IPS DF 6.9 (cell line): ENCODE data around the gene MYO18B.

ENCODE experiments used
- DNase-seq: peaks from one replicate; pipeline ENCODE4 v3.0.0-alpha.2; 2013; ENCODE audit warnings: low read depth, low spot score
- H3K27ac ChIP-seq: one replicate; pipeline ENCODE4 v1.5.1; 2013; ENCODE audit warnings: low read length, control low read depth
- H3K27me3 ChIP-seq: 2 replicates; pipeline ENCODE4 v1.6.1; 2013; ENCODE audit warnings: mild to moderate bottlenecking, low read length; ENCODE audit not compliant: control insufficient read depth, insufficient read depth
- H3K36me3 ChIP-seq: 2 replicates; pipeline ENCODE4 v1.6.1; 2013; ENCODE audit warnings: low read length; ENCODE audit not compliant: control insufficient read depth, insufficient read depth
- H3K4me1 ChIP-seq: 2 replicates; pipeline ENCODE4 v1.6.1; 2013; ENCODE audit warnings: low read length; ENCODE audit not compliant: control insufficient read depth, insufficient read depth
- H3K4me3 ChIP-seq: 2 replicates; pipeline ENCODE4 v1.5.1; 2013; ENCODE audit warnings: mild to moderate bottlenecking, low read length
- H3K9me3 ChIP-seq: 2 replicates; pipeline ENCODE4 v1.6.1; 2013; ENCODE audit warnings: low read length, inconsistent platforms; ENCODE audit not compliant: control insufficient read depth, insufficient read depth
- WGBS: extraction: QIAGEN DNeasy Blood & Tissue Kit; methylation state at CpG from one replicate; pipeline ENCODE4 v1.1.7; 2013; ENCODE audit warnings: mixed read lengths, missing lambda C conversion rate; ENCODE audit not compliant: insufficient read length, insufficient coverage; 5-methylcytosine and 5-hydroxymethylcytosine counted together

Gene MYO18B

DNA sequence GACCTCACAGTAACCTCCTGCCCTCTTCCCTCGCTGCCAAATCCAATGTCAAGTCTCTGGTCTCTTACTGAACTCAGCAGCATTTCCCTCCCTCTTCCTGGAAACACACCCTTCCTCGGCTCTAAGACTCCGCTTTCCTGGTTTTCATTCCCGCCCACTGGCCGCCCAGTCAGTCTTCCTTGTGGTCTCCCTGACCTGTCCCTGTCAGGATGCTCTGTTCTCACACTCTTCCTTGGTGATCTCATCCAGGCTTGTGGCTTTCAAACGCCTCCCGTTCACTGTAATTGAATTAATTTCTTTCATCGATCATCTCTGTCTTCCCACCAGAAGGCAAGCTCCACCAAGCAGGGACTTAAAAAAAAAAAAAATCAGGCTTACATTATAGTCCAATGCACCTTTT is 33.5 kb downstream of the MYO18B start:
- no CpG with 5 or more reads among the region's 8 CpGs for WGBS
- H3K36me3 ChIP-seq, result no peaks in the 10 kb centered on the region
- no peak overlapping the region for H3K27ac ChIP-seq
- no peak for DNase-seq
- H3K9me3 ChIP-seq, result no peaks in the 10 kb centered on the region
- no peaks in the 10 kb centered on the region for H3K27me3 ChIP-seq
- H3K4me3 ChIP-seq, result no peak overlapping the region
- H3K4me1 ChIP-seq, result no peaks in the 10 kb centered on the region

DNA sequence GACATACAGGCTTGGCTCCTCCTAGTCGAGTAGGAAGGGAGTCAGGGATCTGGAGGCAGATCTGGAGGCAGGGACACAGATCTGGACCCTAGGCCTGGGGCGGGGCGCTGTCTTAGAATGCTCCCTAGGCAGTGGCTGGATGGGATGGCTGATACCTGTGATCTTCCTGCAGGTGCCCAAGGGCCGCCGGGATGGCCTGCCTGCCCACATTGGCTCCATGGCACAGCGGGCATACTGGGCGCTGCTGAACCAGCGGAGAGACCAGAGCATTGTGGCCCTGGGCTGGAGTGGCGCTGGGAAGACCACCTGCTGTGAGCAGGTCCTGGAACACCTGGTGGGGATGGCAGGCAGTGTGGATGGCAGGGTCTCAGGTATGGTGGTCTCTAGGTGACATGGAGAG is 35.4 kb downstream of the MYO18B start:
- Histone ChIP-seq H3K27ac (no peak overlapping the region), H3K4me1 (no peaks in the 10 kb centered on the region), H3K9me3 (no peaks in the 10 kb centered on the region), H3K27me3 (no peaks in the 10 kb centered on the region), H3K36me3 (no peaks in the 10 kb centered on the region), H3K4me3 (no peak overlapping the region)
- DNase-seq, result no peak
- no CpG with 5 or more reads among the region's 9 CpGs for WGBS

DNA sequence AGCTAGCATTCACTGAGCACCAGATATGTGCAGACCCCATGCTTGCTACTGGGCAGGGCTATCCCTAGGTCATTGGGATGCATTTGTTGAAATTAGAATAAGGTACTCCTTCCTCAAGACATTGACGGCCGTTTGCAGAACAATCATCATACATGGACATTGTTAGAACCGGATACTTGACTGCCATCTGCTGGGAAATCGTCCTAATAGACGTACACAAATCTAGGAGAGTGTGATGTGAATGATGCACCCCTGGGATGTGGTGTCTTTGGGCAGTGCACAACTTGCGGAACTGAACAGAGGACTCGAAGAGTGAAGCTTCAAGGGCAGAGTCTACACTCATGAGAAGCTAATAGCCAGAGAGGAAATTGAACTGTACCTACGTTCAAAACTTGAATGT is 35.9 kb downstream of the MYO18B start:
- no CpG with 5 or more reads among the region's 8 CpGs for WGBS
- H3K27ac ChIP-seq, result no peak overlapping the region
- H3K36me3 ChIP-seq, result no peaks in the 10 kb centered on the region
- no peak overlapping the region for H3K4me3 ChIP-seq
- no peaks in the 10 kb centered on the region for H3K4me1 ChIP-seq
- no peaks in the 10 kb centered on the region for H3K27me3 ChIP-seq
- no peak for DNase-seq
- H3K9me3 ChIP-seq, result no peaks in the 10 kb centered on the region

DNA sequence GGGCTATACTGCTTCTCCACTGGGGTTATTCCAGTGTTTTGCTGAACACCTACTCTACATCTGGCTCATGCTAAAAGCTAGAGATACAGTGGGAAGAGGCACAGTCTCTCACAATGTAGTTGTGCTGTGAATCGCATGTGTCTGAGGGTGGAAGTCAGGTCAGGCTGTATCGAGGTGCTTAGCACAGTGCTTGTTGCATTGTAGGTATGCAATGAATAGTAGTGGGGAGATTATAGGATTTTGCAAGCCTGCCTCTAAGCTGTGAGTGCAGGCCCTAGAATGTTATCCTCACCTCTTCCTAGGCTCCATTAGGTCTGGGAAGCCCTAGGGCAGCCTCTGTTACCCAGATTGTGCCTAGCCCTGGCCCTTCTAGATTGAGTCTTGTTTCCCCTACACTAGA is 37.4 kb downstream of the MYO18B start:
- Histone ChIP-seq H3K36me3 (no peaks in the 10 kb centered on the region), H3K4me3 (no peak overlapping the region), H3K4me1 (no peaks in the 10 kb centered on the region), H3K27ac (no peak overlapping the region), H3K9me3 (no peaks in the 10 kb centered on the region), H3K27me3 (no peaks in the 10 kb centered on the region)
- DNase-seq, result no peak
- WGBS, result no CpG with 5 or more reads among the region's 2 CpGs

DNA sequence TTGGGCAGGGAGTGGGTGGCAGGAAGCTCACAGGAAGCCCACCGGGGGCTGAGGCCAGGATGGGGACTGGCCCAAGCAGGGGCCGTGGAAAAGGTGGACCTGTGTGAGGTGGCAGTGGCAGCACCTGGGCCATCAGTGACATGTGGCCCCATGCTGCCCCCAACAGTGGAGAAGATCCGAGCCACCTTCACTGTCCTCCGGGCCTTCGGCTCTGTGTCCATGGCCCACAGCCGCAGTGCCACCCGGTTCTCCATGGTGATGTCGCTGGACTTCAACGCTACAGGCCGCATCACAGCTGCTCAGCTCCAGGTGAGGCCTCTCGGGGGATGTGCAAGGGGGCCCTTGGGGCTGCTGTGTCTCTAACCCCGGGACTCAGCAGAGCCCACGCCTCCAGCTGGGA is 37.9 kb downstream of the MYO18B start:
- no peak overlapping the region for H3K27ac ChIP-seq

DNA sequence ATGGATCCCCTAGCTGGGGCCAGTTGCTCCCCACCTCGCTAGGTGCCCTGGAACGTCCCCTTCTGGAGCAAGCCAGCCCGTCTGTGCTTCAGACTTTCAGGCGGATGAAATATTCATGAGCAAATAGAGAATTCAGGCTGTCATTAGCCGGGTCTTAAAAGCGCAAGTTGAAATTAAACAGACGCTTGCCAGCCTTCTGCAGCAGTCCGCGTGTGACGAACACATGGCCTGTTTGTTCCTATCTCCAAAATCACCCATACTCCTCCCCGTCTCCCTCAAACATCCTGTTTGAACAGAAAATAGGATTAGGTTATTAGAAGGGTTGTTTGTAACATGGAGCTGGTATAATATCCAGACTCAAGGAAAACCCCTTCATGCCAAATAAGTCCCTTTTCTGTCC is 38.7 kb downstream of the MYO18B start:
- no CpG with 5 or more reads among the region's 11 CpGs for WGBS
- no peak for DNase-seq
- no peaks in the 10 kb centered on the region for H3K27me3 ChIP-seq
- no peak overlapping the region for H3K27ac ChIP-seq
- H3K4me3 ChIP-seq, result no peak overlapping the region
- H3K9me3 ChIP-seq, result no peaks in the 10 kb centered on the region
- no peaks in the 10 kb centered on the region for H3K4me1 ChIP-seq
- no peaks in the 10 kb centered on the region for H3K36me3 ChIP-seq

More for the DNA sequence above, 37.9 kb downstream of the MYO18B start:
- Histone ChIP-seq H3K27me3 (no peaks in the 10 kb centered on the region), H3K4me3 (no peak overlapping the region), H3K4me1 (no peaks in the 10 kb centered on the region), H3K36me3 (no peaks in the 10 kb centered on the region), H3K9me3 (no peaks in the 10 kb centered on the region)
- WGBS, result no CpG with 5 or more reads among the region's 13 CpGs
- DNase-seq, result no peak

DNA sequence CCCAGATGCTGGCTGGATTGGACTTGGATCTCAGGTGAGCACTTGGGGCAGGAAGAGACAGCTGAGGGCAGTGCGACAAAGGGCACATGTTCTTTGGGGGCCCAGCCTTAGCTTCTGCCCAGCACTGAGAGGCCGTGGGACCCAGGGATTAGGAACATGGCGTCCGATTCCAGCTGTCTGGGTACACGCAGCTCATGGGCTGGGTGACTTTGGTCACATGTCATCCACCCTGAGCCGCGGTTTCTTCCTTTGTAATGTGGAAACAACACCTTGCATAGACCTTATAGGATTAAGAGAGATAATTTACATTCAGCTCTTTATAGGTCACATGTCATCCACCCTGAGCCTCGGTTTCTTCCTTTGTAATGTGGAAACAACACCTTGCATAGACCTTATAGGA is 39.8 kb downstream of the MYO18B start:
- Histone ChIP-seq H3K36me3 (no peaks in the 10 kb centered on the region), H3K4me3 (no peak overlapping the region), H3K27ac (no peak overlapping the region), H3K4me1 (no peaks in the 10 kb centered on the region), H3K9me3 (no peaks in the 10 kb centered on the region), H3K27me3 (no peaks in the 10 kb centered on the region)
- no peak for DNase-seq
- WGBS, result no CpG with 5 or more reads among the region's 8 CpGs

DNA sequence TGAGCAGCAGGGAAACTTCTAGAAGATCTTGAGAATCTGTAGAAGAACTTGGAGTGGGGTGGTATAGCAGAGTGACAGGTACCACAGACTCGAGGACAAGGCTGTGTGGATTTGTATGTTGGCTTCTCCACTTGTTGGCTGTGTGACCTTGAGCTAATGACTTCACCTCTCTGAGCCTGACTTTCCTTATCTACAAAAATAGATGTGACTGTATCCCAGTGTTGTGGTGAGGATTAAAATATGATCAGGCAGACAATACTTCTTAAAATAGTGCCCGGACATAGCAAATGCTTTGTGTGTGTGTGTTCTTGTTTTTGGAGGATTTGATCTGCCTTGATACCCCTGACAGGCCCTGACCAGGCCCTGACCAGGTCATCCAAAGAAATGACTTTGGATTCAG is 40.8 kb downstream of the MYO18B start:
- Histone ChIP-seq H3K4me3 (no peak overlapping the region), H3K27me3 (no peaks in the 10 kb centered on the region), H3K27ac (no peak overlapping the region), H3K9me3 (no peaks in the 10 kb centered on the region), H3K36me3 (no peaks in the 10 kb centered on the region), H3K4me1 (no peaks in the 10 kb centered on the region)
- WGBS, result no CpG with 5 or more reads among the region's 2 CpGs
- no peak for DNase-seq

DNA sequence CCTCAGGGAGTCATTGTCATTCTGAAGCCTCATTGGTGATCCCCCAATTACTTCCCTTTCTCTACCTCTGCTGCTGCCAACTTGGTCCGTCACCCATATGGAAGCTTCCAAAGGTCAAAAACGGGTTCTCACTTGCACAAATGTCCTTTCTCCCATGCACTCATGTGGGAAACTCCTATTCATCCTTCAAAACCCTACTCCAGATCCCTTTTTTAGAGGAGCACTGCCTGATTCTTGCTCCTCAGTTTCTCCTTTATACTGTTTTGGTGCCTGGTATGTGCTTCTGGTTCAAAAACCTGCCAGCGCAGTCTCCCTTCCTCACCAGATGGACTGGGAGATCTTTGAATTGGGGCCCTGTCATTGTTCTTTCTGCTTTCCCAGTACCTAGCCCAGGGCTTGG is 41.9 kb downstream of the MYO18B start:
- no peaks in the 10 kb centered on the region for H3K27me3 ChIP-seq
- no peaks in the 10 kb centered on the region for H3K36me3 ChIP-seq
- H3K27ac ChIP-seq, result no peak overlapping the region
- WGBS, result no CpG with 5 or more reads among the region's 3 CpGs
- no peak for DNase-seq
- no peak overlapping the region for H3K4me3 ChIP-seq
- no peaks in the 10 kb centered on the region for H3K9me3 ChIP-seq
- H3K4me1 ChIP-seq, result no peaks in the 10 kb centered on the region

DNA sequence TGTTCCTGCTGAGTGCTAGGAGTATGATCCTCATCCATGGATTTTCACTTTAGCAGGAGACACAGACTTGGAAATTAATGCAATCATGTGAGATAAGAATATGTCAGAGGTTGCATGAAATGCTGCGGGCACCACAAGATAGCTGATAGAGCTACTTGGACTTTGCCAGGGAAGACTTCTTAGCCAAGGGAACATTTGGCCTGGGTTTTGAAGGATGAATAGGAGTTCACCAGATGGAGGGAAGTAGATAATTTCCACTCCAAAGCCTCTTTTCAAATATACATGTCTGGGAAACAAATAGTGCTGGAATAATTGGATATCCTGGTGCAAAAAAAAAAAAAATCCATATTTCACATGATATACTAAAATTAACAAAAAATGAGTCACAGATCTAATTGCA is 44.2 kb downstream of the MYO18B start:
- no peaks in the 10 kb centered on the region for H3K36me3 ChIP-seq
- DNase-seq, result no peak
- H3K27ac ChIP-seq, result no peak overlapping the region
- no peak overlapping the region for H3K4me3 ChIP-seq
- H3K27me3 ChIP-seq, result no peaks in the 10 kb centered on the region
- H3K4me1 ChIP-seq, result no peaks in the 10 kb centered on the region
- H3K9me3 ChIP-seq, result no peaks in the 10 kb centered on the region
- WGBS, result no CpG with 5 or more reads among the region's 1 CpG

DNA sequence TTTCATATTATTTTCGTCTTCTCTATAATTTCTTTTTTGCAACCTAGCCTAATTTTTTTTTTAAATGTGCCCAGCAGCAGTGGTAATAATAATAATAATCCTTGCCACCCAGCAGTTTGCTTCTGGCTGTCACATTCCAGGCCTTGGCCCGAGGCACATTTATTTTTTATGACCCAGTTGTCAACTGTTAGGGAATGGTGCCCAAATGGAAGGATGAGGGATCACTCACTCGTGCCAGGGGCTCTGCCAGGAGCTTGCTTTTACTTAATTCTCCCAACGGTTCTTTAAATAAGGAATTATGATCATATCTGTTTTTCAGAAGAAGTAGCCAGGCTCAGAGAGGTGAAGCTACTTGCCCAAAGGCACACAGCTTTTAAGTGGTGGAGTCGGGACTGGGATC is 49.6 kb downstream of the MYO18B start:
- WGBS, result no CpG with 5 or more reads among the region's 5 CpGs
- no peak overlapping the region for H3K27ac ChIP-seq
- no peaks in the 10 kb centered on the region for H3K36me3 ChIP-seq
- H3K27me3 ChIP-seq, result no peaks in the 10 kb centered on the region
- no peak overlapping the region for H3K4me3 ChIP-seq
- no peaks in the 10 kb centered on the region for H3K9me3 ChIP-seq
- no peaks in the 10 kb centered on the region for H3K4me1 ChIP-seq
- no peak for DNase-seq
